ENCODE results near the gene CYP27C1.

The CYP27C1 gene

DNA sequence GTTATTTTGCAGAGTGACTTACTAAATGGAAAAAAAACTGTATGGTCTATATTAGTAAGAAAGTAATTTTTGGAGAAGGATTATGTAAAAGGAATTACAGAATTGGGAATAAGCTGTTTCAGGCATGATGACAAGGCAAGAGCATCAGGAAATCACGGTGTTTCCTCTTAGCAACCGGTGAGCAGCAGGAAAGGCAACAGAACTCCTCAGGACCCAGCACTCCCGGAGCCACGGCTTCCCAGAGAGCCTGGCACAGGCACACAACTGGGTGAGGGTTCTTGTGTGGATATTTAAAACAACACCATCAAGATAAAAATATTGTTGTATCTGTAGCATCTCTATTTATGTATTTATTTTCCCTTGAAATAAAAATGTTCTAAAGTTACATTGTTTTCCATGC lies 34.4 kb downstream of the CYP27C1 start:
- H3K27me3 ChIP-seq (ENCODE audit: insufficient read depth, low read length) = no peaks in the 10 kb centered on the region; the same call in 1 of the 2 replicates
- TF ChIP-seq, protein P1, sequence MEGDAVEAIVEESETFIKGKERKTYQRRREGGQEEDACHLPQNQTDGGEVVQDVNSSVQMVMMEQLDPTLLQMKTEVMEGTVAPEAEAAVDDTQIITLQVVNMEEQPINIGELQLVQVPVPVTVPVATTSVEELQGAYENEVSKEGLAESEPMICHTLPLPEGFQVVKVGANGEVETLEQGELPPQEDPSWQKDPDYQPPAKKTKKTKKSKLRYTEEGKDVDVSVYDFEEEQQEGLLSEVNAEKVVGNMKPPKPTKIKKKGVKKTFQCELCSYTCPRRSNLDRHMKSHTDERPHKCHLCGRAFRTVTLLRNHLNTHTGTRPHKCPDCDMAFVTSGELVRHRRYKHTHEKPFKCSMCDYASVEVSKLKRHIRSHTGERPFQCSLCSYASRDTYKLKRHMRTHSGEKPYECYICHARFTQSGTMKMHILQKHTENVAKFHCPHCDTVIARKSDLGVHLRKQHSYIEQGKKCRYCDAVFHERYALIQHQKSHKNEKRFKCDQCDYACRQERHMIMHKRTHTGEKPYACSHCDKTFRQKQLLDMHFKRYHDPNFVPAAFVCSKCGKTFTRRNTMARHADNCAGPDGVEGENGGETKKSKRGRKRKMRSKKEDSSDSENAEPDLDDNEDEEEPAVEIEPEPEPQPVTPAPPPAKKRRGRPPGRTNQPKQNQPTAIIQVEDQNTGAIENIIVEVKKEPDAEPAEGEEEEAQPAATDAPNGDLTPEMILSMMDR (IDR thresholded peaks at IDR 0.05; ENCODE audit: low read length) = no peak
- TF ChIP-seq EZH2 (IDR thresholded peaks at IDR 0.05; ENCODE audit: borderline replicate concordance, low read length) = no peak
- H3K9me2 ChIP-seq (ENCODE audit: low read depth, low read length) = no peaks in the 10 kb centered on the region
- H3K27ac ChIP-seq (ENCODE audit: low read depth, low read length, poor library complexity, severe bottlenecking) = no peak overlapping the region
- H3K4me1 ChIP-seq (ENCODE audit: insufficient read depth, low read length, severe bottlenecking) = no peaks in the 10 kb centered on the region
- H3K9me3 ChIP-seq (ENCODE audit: low read length) = 0 out of 2 replicates have a peak, but pooled peaks cover 4% of the 10 kb centered on the region
- no peaks in the 10 kb centered on the region for H3K79me2 ChIP-seq (ENCODE audit: insufficient read depth, low read length)
- no peak overlapping the region for H3K4me2 ChIP-seq (ENCODE audit: low read length)
- H3K4me3 ChIP-seq (ENCODE audit: low read depth, low read length, poor library complexity, severe bottlenecking) = no peak overlapping the region
- no peaks in the 10 kb centered on the region for H3F3A ChIP-seq (ENCODE audit: insufficient read depth, low read length)
- no peaks in the 10 kb centered on the region for H4K20me1 ChIP-seq (ENCODE audit: insufficient read depth, low read length)
- no peaks in the 10 kb centered on the region for H3K36me3 ChIP-seq (ENCODE audit: insufficient read depth, low read length)
- no peak overlapping the region for H2AFZ ChIP-seq (ENCODE audit: low read length)
- no peak overlapping the region for H3K9ac ChIP-seq (ENCODE audit: low read length)

DNA sequence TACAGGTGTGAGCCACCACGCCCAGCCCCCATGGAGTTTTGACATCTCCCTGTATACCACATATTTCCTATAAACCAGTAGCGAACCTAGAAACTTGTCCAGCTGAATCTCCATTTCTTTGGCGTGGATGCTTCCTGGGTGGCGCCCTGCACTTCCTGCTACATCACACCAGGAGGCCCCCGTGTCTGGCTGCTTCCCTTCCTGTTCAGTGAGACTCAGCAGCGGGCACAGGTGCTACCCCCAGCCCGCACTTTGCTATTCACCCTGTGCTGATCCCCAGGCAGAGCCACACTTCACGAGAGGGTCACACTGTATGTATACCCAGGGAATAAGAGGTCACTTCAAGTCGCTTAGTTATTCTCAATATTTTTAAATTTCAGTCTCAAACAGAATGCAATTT lies 35.0 kb downstream of the CYP27C1 start:
- Histone ChIP-seq H3K4me1 (ENCODE audit: insufficient read depth, low read length, severe bottlenecking) (no peaks in the 10 kb centered on the region), H2AFZ (ENCODE audit: low read length) (no peak overlapping the region), H4K20me1 (ENCODE audit: insufficient read depth, low read length) (no peaks in the 10 kb centered on the region), H3K27me3 (ENCODE audit: insufficient read depth, low read length) (no peaks in the 10 kb centered on the region; the same call in 1 of the 2 replicates), H3K36me3 (ENCODE audit: insufficient read depth, low read length) (no peaks in the 10 kb centered on the region), H3K9me2 (ENCODE audit: low read depth, low read length) (no peaks in the 10 kb centered on the region), H3K9me3 (ENCODE audit: low read length) (0 out of 2 replicates have a peak, but pooled peaks cover 4% of the 10 kb centered on the region), H3K9ac (ENCODE audit: low read length) (no peak overlapping the region), H3F3A (ENCODE audit: insufficient read depth, low read length) (no peaks in the 10 kb centered on the region), H3K4me2 (ENCODE audit: low read length) (no peak overlapping the region), H3K79me2 (ENCODE audit: insufficient read depth, low read length) (no peaks in the 10 kb centered on the region), H3K4me3 (ENCODE audit: low read depth, low read length, poor library complexity, severe bottlenecking) (no peak overlapping the region), H3K27ac (ENCODE audit: low read depth, low read length, poor library complexity, severe bottlenecking) (no peak overlapping the region)
- TF ChIP-seq EZH2 (IDR thresholded peaks at IDR 0.05; ENCODE audit: borderline replicate concordance, low read length) = no peak
- TF ChIP-seq, protein P1 (IDR thresholded peaks at IDR 0.05; ENCODE audit: low read length) = no peak

DNA sequence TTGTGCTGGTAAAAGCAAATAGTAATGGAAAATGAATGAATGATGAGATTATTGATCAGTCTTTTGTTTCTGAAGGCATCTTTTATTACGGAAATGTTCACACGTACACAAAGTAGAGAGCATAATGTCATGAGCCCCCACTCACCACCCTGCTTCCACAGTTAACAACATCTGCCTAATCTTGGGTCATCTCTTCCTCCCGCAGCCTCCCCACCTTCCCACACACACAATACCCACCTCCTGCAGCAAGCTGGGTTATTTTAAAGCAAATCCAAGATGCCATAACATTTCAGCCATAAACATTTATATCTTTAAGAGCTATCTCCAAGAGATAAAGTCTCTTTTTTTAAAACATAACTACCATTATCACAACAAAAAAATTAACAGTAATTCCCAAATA lies 36.3 kb downstream of the CYP27C1 start:
- H3K4me1 ChIP-seq (ENCODE audit: insufficient read depth, low read length, severe bottlenecking) = no peaks in the 10 kb centered on the region
- H3F3A ChIP-seq (ENCODE audit: insufficient read depth, low read length) = no peaks in the 10 kb centered on the region
- H3K9me2 ChIP-seq (ENCODE audit: low read depth, low read length) = no peaks in the 10 kb centered on the region
- H3K4me3 ChIP-seq (ENCODE audit: low read depth, low read length, poor library complexity, severe bottlenecking) = no peak overlapping the region
- no peak overlapping the region for H3K27ac ChIP-seq (ENCODE audit: low read depth, low read length, poor library complexity, severe bottlenecking)
- no peak overlapping the region for H3K4me2 ChIP-seq (ENCODE audit: low read length)
- H3K27me3 ChIP-seq (ENCODE audit: insufficient read depth, low read length) = no peaks in the 10 kb centered on the region
- H3K79me2 ChIP-seq (ENCODE audit: insufficient read depth, low read length) = no peaks in the 10 kb centered on the region
- H3K36me3 ChIP-seq (ENCODE audit: insufficient read depth, low read length) = no peaks in the 10 kb centered on the region
- no peaks in the 10 kb centered on the region for H3K9me3 ChIP-seq (ENCODE audit: low read length)
- no peak overlapping the region for H3K9ac ChIP-seq (ENCODE audit: low read length)
- TF ChIP-seq, protein P1 (IDR thresholded peaks at IDR 0.05; ENCODE audit: low read length) = no peak
- no peak for TF ChIP-seq EZH2 (IDR thresholded peaks at IDR 0.05; ENCODE audit: borderline replicate concordance, low read length)
- H2AFZ ChIP-seq (ENCODE audit: low read length) = no peak overlapping the region
- no peaks in the 10 kb centered on the region for H4K20me1 ChIP-seq (ENCODE audit: insufficient read depth, low read length)

All from OCI-LY1 (cell line).